Esophagus muscularis mucosa (tissue), 3 donors: ENCODE data around the gene SIPA1L3.

ENCODE experiments used
- POLR2A ChIP-seq: fragments of 450-650 bp; IDR thresholded peaks from one replicate; pipeline ENCODE4 v1.6.1; 2017; ENCODE audit warnings: antibody characterized with exemption, moderate library complexity, mild to moderate bottlenecking, low read depth
- POLR2AphosphoS5 ChIP-seq, 2 donors: sonication (generic); formaldehyde crosslinking; IDR thresholded peaks; one replicate each; pipeline ENCODE4 v1.6.1; 2017; ENCODE audit warnings: antibody characterized with exemption in 2 of 2
- TF ChIP-seq, protein P1 (sequence below), 3 experiments: fragments of 200-600 bp in 2 of 3; fragments of 450-650 bp in 1 of 3; sonication (generic) in 2 of 3; IDR thresholded peaks; one replicate each; pipeline ENCODE4 v1.5.1; 2017 to 2019; ENCODE audit warnings: antibody characterized with exemption in 3 of 3, mild to moderate bottlenecking in 2 of 3, moderate library complexity in 1 of 3

- TF ChIP-seq, protein P1, sequence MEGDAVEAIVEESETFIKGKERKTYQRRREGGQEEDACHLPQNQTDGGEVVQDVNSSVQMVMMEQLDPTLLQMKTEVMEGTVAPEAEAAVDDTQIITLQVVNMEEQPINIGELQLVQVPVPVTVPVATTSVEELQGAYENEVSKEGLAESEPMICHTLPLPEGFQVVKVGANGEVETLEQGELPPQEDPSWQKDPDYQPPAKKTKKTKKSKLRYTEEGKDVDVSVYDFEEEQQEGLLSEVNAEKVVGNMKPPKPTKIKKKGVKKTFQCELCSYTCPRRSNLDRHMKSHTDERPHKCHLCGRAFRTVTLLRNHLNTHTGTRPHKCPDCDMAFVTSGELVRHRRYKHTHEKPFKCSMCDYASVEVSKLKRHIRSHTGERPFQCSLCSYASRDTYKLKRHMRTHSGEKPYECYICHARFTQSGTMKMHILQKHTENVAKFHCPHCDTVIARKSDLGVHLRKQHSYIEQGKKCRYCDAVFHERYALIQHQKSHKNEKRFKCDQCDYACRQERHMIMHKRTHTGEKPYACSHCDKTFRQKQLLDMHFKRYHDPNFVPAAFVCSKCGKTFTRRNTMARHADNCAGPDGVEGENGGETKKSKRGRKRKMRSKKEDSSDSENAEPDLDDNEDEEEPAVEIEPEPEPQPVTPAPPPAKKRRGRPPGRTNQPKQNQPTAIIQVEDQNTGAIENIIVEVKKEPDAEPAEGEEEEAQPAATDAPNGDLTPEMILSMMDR (IDR thresholded peaks at IDR 0.05), result no peak
- TF ChIP-seq POLR2A (no peak), POLR2AphosphoS5 (IDR thresholded peaks at IDR 0.05) (no peak)
Measured at GRCh38 chr19:38056646-38057045, 149.6 kb downstream of the SIPA1L3 start.
